Retinal pigment epithelial cell (primary cell): ENCODE results near the gene ABCA7.

Experiments
- DNase-seq: peaks from one replicate; pipeline ENCODE4 v3.0.0-alpha.2; 2010; ENCODE audit warnings: low read depth
- H3K4me3 ChIP-seq: 2 replicates; pipeline ENCODE4 v1.5.1; 2011; ENCODE audit warnings: mild to moderate bottlenecking, low read length, control low read depth, moderate library complexity
- TF ChIP-seq, protein P1 (sequence below): conservative IDR thresholded peaks from 2 replicates; pipeline ENCODE4 v1.5.1; 2011; ENCODE audit warnings: low read depth, low read length, control low read depth, inconsistent platforms

ABCA7 gene

DNA sequence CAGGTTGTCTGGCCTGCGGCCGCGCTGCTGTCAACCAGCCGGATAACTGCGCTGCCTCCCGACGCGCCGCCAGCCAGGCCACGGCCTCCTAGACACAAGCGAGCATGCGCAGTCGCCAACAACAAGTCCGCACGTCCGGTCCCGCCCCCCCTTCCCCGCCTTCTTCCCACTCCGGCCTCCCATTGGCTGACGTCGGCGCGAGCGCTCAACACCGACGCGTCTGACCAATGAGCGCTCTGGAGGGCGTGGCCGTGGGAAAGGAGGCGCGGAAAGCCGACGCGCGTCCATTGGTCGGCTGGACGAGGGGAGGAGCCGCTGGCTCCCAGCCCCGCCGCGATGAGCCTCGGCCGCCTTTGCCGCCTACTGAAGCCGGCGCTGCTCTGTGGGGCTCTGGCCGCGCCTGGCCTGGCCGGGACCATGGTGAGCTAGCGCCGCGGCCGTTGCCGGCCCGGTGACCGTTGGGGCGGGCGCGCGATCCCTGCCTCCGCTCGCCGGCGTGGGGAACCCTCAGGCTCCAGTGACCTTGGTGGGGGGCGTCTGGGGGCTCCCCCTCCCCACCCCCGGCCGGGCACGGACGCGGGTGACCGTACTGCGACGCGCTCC lies 63.9 kb downstream of the ABCA7 start, which contains the start of gene GPX4:
Gene GPX4 (plus strand): TSS at position 287 of the 603 bp plus-strand sequence. CDS start 50 bp downstream, at position 337.
- TF ChIP-seq, protein P1, sequence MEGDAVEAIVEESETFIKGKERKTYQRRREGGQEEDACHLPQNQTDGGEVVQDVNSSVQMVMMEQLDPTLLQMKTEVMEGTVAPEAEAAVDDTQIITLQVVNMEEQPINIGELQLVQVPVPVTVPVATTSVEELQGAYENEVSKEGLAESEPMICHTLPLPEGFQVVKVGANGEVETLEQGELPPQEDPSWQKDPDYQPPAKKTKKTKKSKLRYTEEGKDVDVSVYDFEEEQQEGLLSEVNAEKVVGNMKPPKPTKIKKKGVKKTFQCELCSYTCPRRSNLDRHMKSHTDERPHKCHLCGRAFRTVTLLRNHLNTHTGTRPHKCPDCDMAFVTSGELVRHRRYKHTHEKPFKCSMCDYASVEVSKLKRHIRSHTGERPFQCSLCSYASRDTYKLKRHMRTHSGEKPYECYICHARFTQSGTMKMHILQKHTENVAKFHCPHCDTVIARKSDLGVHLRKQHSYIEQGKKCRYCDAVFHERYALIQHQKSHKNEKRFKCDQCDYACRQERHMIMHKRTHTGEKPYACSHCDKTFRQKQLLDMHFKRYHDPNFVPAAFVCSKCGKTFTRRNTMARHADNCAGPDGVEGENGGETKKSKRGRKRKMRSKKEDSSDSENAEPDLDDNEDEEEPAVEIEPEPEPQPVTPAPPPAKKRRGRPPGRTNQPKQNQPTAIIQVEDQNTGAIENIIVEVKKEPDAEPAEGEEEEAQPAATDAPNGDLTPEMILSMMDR, result no peak
- DNase-seq, result peak; percentile 97
- H3K4me3 ChIP-seq, result peak within 1 kb of the TSS; percentile 68

DNA sequence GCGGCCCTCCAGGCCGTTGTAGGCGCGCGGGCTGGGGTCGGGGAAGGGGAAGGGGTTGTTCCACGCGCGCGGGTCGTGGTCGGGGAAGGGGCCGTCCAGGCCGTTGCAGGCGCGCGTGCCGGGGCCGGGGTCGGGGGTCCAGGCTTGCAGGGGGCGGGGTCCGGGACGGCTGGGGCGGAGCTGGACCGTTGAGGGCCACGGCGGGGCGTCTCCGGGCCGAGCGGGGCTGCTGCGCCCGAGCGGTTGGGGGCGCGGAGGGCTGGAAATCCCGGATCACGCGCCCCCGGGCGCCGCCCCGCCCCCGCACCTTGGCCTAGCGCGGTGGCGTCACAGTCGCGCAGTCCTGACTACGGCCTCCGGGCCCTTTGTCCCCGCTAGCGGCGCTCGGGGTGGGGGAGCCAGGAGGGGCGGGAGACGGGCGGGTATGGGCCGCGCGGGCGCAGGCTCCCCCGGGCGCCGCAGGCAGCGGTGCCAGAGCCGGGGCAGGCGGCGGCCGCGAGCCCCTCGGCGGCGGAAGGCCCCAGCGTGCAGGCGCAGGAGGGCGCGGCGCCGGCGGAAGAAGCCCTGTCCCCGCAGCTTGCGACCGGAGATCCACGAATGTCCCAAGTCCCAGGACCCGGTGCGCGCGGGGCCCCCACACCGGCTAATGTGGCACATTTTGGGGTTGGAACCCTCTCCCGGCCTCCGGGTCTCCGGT lies 64.6 kb downstream of the ABCA7 start:
- peak overlapping the region; percentile 68 for H3K4me3 ChIP-seq
- TF ChIP-seq, protein P1, result no peak
- DNase-seq, result no peak

DNA sequence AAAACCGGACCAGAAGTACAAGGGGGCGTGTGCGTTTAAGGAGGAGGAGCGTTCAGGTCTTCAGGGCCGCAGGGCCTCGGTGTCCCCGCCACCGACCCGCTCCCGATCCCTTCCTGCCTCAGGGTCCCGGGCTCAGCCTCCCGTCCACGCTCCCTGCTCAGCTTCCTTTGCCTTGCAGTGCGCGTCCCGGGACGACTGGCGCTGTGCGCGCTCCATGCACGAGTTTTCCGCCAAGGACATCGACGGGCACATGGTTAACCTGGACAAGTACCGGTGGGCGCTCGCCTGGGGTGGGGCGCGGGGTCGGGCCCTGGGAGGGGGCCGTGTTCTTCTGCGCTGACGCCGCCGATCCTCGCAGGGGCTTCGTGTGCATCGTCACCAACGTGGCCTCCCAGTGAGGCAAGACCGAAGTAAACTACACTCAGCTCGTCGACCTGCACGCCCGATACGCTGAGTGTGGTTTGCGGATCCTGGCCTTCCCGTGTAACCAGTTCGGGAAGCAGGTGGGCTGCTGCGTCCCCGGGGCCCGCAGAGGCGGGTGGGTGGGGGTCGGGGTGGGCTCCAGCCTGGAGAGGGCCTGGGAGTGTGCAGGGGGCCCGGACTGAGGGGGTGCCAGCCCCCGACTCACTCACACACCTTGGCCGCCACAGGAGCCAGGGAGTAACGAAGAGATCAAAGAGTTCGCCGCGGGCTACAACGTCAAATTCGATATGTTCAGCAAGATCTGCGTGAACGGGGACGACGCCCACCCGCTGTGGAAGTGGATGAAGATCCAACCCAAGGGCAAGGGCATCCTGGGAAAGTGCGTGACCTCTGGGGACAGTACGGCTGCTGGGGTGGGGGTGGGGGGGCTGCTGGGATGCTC lies 65.3 kb downstream of the ABCA7 start:
- peak overlapping the region; percentile 68 for H3K4me3 ChIP-seq
- TF ChIP-seq, protein P1, result no peak
- no peak for DNase-seq

DNA sequence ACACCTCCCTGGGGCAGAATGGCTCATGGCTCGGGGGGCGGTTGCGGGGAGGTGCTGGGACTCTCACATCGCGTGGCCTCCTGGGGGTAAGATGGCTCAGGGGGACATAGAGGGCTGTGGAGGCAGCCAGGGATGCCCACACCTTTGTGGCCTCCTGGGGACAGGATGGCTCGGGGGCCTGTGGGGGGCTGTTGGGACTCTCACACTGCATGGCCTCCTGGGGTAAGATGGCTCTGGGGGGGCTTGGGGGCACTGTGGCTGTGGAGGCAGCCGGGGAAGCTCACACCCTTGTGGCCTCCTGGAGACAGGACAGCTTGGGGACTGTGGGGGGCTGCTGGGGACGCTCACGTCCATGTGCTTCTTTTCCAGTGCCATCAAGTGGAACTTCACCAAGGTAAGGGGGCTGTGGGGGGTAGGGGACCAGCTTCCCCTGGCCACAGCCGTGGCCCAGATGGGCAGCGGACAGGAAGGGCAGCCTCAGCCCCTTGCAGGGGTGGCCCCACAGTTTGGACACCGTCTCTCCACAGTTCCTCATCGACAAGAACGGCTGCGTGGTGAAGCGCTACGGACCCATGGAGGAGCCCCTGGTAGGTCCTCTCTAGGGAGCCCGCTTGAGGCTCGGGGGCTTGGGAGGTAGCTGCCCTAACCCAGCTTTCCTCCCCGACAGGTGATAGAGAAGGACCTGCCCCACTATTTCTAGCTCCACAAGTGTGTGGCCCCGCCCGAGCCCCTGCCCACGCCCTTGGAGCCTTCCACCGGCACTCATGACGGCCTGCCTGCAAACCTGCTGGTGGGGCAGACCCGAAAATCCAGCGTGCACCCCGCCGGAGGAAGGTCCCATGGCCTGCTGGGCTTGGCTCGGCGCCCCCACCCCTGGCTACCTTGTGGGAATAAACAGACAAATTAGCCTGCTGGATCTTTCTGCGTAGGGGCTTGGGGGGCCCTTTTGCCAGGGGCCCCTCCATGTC lies 66.2 kb downstream of the ABCA7 start:
- DNase-seq, result no peak
- H3K4me3 ChIP-seq, result peak overlapping the region; percentile 68
- TF ChIP-seq, protein P1, result no peak

DNA sequence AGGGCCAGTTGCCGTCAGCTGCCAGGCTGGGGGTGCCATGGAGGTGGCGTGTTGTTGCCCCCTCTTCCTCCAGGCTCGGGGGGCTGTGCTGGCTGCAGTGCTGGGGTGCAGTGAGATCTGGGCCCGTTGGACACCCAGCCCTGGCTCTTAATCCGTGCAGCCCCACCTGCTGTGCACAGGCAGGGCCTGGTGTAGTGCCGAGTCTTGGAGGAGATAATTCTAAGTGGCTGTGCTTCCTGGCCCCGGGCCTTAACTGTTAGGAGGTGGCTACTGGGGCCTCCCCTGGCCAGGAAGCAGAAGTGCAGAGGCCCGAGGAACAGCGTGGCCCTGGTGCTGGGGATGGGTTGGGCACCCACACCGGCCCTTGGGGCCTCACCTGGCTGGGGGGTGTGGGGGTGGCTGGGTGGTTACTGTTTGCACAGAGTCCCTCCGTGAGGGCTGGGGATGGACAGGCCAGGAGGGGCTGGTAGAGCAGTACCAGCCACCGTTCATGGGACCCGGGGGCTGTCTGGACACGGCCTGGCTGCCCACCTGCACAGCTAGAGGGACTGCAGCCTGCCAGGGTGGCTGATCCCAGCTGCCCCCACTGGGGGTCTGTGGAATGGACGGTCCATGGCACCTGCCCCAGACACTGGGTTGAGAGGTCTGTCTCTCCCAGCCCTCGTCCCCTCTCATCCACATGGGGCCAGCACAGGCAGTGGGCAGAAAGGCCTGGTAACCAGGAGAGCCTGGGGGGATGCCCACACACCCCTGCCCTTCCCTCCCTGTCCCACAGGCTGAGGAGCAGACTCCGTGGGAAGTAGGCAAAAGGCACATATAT lies 67.1 kb downstream of the ABCA7 start:
- DNase-seq, result no peak
- TF ChIP-seq, protein P1, result peak; percentile 32
- no peak overlapping the region for H3K4me3 ChIP-seq
